NCI-H446 treated with DMSO at 0.1 percent for 48 hours (cell line): ENCODE data around the gene NPTN.
"Not testable (repeated sequence)": the region's sequence is repeated elsewhere in the genome, so short reads cannot be mapped to it uniquely, and the experiment has no call there.

ENCODE experiments used
- DNase-seq: peaks from one replicate; lab custom pipeline; 2025; lab: John Stamatoyannopoulos, UW

The NPTN gene

DNA sequence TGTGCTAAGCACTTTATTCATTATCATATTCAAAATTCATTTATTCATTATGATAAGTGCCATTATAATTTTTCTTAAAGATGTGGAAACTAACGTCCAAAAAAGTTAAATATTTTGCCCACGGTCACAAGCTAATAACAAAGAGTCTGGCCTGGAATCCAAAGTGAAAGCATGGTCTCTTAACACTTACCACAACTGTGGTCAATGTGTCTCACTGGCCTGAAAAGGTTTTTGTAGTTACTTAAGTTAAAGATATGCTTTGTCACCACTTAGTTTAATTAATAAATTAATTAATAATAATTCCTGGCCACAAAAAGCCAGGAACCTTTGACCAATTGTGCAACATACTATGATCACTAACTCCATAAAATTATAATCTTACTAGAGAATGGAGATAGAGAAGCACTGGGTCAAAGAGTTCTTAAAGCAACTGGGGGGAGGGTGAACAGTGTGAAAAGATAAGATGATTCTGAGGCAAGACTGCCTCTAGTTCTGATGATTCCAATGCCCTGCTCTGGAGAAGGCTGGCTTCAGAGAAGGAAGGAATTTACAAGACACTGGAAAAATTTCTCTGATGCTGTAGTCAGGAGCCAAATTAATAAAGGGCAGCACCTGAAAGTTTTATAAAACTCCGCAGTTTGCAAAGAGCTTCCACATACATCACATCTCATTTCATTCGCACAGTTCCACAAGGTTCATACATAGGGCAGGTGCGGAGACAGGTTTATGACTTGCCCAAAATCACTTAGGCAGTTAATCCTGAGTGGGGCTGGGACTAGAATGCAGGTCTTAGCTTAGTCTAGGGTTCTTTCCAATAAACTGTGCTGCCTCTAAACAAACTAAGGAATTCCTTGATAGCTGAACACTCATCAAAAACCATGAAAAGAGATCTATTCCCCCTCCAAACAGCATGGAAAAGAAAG is 32.5 kb downstream of the NPTN start:
- no peak for DNase-seq

DNA sequence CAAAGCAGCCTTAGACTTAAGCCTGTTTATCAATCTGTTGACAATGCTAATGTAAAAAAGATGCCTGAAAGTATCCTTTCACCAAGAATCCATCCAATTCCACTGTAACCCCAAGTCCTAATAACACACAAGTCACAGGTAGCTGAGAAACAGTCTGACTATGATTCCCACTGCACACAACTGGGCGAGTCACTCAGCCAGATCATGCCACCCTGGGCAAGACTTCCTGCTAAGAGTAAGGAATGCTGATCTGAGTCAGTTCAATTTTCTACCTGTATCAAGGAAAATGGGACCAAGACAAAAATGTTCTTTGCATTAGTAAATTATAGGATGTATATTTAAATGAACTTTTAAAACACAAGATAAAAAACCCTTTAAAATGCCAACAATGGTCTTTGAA is 33.3 kb downstream of the NPTN start:
- no peak for DNase-seq

DNA sequence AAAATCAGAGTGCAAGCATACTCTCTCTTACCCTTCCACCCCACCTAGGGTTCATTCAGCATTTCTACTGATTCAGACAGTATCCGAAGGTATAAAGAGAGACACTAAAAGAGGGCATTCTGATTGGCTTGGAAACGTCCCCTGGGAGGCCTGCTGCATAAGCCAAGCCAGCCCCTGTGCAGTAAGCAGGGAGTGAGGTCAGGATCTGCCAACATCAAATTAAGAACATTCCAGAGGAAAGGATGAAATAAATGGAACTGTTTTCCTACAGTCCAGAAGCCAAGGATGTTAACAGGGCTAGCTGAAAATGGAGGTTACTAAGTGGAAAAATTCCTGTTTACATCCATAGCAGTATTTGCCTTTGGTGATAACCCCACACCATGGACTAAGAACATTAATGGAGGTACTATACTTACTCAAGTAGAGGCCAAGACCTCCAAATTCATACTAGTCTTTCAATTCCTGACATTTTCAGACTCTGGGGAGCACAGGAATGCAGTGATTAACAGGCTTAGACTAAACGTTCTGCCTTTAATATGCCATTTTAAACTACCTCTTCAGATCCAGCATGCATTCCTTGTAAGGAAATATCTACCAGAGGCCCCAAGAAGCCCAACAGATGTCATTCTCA is 34.5 kb downstream of the NPTN start:
- DNase-seq = no peak

DNA sequence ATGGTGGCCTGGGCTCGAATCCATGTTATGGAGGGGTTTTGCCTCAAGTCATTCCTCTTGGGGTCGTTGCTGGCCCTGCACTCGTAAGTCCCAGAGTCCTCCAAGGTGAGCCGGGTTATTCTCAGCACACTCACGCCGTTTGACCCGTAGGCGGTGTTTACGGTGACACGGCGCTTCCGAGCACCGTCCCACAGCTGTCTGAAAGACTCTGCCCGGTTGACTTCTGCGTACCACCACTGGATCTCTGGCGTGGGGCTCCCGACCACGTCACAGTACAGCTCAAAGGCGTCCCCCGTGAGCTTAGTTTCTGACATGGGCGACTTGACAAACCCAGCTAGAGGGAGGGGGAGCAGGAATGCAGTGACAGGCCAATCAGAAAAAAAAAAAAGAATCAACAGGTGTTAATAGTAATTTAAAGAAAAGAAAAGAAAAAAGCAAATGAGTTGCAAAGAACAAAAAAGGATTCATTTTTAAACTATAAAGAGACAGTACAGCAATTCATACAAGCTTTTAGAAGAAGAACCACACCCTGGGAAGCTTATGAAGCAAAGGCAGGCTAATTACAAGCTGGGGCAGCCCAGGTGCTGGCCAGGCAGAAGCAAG is 36.1 kb downstream of the NPTN start:
- no peak for DNase-seq

DNA sequence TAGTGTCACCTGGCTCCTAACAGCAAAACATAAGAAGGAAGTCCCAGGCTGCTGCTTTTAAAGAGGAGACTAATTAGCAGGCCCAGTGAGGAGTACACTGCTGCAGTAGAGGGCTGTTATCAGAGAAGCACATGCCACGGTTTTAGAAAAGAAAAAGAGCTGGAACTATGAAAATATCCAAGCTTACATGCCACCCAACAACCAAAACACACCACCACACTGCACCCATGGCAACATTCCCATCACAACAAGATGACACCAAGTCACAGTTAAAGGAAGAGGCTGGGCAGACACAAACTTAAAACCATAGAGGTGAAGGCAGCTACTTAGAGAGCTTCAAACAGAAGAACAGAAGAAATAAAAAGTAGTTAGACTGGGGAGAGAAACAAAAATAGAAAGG is 37.0 kb downstream of the NPTN start:
- DNase-seq = no peak

DNA sequence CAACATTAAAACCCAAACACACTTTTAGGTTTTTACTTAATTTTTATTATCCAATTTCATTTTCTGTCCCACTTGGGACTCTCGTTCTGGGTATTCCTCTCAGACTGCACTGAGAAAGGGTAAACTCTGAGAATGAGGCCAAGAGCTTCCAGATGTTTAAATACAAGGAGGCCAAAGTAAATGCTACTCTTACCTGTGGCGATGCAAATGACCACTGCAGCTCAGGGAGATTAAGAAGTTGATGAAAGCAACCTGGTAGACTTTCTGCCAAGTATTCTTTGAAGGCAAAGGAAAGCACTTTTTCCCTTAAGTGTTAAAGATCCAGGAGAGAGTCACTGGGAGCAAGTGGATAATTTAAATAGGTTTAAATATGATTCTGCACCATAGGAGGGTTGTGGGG is 39.1 kb downstream of the NPTN start:
- no peak for DNase-seq

DNA sequence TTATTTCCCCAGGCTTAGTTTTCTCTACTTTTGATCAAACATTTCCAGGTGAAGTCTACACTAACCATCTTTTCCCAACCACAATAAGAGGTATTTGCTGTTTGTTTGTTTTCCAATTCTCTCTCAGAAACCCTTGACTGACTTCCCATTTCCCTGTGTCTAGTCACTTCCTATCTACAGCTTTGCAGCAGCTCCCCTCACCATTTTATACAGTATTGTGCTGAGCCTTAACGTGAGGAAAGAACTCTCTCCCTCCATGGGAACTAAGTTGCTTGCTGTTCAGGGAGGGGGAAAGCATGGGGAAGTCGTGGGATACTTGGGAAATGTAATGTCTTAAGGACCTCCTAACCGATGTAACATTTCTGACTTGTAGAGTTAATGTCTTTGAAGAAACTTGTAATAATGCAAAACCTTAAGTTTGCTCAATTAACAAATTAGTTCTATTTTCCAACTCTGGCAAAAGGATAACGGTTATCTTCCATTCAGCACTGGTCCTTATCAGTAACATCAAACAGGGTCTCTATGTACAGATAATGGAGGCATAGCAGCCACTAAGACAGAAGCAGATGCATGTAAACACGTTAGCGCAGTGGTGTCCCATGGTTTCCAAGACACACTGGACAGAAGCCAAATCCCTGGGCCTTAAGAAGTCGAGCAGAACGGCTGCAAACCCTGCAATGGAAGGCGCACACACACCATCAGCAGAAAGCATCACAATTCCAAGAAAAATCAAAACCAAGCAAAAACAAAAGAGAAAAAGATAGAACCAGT is 39.7 kb downstream of the NPTN start:
- no peak for DNase-seq

DNA sequence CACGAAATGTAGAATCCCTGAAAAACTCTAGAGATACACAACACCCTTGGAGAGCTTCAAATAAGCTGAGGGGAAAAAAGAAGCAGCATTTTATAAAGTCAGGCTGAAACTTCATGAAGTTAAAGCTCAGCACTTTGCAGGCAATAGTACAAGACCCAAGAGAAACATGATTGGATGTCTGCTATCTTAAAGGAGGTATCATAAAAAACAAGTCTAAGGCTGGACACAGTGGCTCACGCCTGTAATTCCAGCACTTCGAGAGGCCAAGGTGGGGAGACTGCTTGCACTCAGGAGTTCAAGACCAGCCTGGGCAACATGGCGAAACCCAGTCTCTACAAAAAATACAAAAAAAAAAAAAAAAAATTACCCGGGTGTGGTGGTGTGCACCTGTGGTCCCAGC is 42.9 kb downstream of the NPTN start:
- no peak for DNase-seq

DNA sequence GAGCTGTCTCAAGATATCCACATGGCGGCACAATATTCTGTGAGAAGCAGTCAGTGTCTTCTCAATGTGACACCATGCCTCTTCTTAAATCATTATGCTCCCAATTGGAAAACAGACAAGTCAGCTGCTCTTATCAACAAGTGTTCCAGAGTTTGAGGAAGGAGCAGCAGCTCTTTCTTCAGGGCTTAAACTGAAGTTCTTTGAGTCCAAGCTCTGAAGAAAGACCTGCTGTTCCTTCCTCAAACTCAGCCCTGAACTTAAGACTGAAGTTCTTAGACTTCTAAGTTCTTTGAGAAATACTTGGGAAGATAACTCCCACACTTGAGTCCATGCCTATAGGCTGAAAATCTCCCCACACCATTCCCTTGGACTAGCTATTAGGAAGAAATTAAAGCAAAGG is 43.4 kb downstream of the NPTN start:
- no peak for DNase-seq

DNA sequence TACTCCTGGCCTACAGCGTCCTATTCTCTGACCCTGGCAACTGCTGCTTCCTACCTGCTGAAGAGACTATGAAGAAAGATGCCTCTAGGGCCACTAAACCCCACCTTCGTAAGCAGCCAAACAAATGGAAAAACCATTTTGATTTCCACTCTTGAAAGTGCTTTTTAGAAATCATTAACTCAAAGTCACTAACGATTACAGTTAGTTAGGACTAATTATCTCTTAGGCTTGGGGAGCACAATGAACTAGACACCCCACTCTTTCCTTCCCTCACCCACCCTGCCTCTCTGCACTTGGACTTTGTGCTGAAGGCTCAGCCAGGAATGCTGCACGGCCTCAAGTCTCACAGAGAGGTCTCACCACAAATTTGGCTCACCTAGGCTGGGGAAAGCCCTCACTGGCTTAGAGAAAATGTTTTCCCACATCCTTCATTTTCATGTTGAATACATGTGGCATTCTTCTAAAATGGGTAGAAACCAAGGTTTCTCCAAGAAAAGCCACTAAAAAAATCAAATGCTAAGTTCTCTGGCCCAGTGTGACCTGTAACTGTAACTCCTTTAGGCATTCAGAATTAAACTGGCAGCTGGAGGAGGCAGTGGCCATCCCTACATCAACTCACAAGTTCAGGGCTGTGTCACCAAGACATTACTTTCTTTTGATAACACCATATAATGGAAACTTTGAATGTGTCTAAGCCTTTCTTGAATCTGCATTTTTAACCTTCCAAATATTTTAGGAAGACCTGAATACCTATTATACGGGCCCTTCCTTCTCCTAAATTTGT is 47.1 kb downstream of the NPTN start:
- DNase-seq = no peak

DNA sequence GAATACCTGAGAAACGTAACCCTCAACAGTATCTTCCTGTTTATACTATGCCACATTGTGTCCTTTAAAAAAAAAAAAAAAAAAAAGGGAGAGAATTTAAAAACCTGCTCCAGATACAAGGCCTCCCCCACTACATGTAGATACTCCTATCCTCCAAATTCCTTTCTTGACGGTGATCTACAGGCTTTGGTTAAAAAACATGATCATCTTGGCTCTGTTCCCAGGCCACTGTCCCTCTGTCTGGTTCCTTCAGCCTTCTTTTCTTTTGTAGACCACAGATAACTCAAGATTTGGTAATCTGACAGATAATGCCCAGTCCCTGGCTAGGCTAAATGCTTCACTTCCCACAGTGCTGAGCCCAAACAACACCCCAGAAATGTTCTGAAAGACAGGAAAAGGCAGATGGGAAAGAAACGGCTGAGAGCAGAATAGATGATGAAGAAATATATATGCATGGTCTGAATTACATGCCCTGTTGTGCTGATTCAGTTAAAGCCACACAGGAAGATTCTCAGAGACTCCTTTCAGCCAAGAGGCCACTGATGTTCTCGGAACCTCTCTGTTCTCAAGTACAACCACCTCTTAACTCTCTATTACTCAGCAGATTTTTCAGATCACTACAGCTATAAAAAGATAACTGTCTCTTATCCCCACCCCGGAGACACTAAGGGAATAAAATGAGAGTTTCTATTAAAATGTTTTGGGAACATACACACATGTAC is 48.3 kb downstream of the NPTN start:
- DNase-seq = no peak

DNA sequence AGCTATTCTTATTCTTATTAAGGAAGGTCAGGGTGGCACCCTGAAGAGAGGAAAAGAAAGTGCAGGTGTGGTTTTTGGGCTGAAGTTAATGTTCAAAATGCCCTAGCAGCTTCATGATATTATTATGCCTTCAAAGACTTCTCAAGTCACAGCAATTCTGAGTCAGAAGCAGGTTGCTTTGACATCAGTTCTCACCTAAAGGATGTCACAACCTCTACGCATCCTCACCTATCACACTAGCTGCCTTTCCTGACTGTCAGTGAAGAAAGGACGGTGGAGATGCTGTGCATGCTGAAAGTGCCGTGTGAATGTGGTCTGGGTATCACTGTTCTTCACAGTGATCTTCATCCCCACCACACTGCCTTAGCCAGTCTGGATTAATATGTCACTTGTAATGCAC is 49.6 kb downstream of the NPTN start:
- no peak for DNase-seq

DNA sequence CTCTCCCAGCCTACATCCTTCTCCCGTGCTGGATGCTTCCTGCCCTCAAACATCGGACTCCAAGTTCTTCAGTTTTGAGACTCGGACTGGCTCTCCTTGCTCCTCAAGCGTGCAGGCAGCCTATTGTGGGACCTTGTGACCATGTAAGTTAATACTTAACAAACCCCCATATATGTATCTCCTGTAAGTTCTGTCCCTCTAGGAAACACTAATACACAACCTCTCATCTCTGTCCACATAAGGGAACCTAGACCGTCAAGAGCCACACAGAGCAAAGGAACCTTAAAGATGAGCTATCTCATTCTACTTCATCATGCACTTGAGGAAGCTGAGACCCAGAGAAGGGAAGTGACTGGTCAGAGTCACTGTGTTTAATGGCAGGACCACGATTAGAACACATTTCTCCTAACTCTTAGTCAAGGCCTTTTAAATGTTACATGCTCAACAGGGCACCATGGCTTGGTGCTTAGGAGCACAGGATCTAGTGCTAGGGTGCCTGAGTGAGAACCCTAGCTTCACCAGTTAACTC is 50.3 kb downstream of the NPTN start:
- no peak for DNase-seq

DNA sequence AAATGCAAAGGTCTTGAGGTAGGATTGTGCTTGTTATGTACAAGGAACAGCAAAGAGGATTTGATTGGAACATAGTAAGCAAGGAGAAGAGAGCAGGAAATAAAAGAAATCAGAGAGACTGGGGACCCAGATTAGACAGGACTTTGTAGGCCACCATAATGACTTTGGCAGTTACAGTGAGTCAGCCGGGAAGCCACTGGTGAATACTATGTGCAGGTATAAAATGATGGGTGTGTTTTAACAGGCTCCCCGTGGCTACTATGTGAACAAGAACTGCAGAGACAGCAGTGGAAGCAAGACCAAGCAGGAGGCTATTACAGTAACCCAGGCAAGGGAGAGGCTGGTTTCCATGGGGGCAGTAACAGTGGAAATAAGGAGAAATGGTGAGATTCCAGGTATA is 55.2 kb downstream of the NPTN start:
- no peak for DNase-seq

DNA sequence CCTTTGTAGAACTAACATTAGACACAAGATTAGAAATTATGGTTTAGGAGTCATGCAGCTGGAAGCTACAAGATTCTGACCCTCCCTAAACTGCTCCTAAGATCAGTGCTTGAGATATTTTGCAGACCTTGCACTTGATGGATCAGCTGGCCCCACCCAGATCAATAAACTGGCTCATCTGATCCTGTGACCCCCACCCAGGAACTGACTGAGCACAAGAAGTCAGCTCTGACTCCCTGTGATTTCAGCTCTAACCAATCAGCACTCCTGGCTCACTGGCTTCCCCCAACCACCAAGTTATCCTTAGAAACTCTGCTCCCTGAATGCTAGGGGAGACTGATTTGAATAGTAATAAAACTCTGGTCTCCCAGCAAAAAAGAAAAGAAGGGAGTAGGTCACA is 55.6 kb downstream of the NPTN start:
- DNase-seq = not testable (repeated sequence)

DNA sequence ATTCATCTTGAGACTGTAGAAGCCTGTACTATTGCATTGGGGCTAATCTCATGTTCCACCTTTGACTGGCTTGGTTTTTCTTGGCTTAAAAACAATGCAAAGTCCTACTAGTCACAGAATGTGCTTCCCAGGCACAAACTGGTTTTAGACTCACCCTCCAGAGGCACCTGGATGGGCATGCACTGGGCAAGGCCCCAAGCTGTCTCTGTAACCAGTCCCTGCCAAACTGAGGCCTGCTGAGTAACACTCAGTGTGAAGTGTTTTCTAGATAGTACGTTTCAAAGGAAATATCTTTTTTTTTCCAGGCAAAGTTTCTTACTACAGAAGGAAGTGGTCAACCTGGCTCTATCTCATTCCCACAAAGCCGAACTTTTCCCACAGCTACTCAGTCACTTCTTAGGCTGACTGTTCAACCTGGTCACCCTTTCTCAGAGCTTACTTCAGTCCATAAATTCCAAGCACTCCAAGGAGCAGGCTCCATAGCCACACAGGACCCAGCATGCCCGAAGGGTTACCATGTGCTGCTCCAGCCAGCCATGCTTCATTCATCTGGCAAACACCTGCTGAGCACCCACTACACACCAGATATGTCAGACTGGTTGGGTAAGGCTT is 57.4 kb downstream of the NPTN start:
- DNase-seq = no peak

DNA sequence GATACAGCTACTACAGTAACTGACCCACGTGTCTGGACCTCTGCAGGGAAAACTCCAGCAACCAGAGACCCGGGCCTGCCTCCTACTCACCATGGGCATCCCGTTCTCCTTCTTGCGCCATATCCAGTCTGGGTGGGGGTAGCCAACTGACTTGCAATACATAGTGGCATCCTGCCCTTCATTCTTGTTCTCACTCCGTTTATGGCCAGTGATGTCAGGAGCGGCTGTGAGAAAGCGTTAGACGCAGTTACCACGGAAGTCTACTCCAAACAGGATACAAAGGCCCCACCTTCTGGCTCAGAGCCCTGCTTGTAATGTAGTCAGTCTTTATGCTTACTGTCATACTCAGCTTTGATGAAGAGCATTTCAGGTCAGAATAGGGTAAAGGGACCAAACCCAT is 59.6 kb downstream of the NPTN start:
- DNase-seq = no peak

DNA sequence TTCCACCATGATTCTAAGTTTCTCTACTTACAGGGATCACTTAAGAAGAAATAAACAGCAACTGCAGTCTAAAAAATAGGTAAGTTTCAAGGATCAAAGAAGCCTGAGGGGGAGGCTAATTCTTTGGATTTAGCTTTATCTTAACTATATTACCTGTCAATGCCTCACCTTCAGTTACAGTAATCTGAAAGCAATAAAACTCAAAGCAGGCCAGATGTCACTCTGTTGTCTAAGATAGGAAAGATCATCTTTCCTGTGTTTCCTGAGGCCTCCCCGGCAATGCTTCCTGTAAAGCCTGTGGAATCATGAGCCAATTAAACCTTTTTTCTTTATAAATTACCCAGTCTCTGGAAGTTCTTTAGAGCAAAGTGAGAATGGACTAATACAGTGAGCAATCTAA is 60.2 kb downstream of the NPTN start:
- DNase-seq = no peak

DNA sequence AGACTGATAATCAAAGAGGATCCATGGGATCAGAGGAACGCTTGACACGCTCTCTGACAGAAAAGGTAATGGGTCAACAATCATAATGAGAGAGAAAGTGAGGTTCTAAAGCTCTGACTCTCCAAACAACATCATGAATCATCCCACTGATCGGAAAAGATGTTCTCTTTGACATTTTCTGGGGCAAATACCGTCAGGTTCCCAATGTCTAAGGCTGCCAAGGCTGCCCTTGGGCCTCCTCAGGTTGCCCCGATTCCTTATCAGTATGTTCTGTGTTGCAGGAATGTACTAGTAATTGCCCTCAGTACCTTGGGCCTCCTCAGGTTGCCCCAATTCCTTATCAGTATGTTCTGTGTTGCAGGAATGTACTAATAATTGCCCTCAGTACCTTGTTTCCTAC is 60.9 kb downstream of the NPTN start:
- DNase-seq = no peak

DNA sequence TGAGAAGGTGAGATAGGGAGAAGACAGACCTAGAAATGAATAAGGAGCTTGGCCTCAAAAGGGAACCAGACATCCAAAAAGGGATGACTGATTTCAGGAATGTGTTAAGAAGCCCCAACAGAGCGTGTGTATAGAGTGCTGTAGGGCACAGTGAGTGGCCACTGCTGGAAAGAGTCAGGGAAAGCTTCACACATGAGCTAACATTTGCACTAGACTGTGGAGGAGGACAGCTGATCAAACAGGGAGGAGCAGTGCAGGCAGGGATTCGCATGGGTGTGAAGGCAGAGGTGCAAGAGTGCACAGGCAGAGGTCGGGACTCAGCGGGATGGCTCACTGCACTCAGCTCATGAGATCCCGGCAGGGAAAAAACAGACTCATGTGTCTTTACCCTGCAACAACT is 61.8 kb downstream of the NPTN start:
- DNase-seq = no peak
